ENCODE results near the gene NOS1AP. TPM values are rescaled to one million over a fixed set of nuclear protein-coding genes. Genes with fewer than 3 reads are reported as not detected.

NOS1AP gene
- total RNA-seq, 4 donors from 2014 or later, result 8.5 to 34.8 (median 14.1) TPM

DNA sequence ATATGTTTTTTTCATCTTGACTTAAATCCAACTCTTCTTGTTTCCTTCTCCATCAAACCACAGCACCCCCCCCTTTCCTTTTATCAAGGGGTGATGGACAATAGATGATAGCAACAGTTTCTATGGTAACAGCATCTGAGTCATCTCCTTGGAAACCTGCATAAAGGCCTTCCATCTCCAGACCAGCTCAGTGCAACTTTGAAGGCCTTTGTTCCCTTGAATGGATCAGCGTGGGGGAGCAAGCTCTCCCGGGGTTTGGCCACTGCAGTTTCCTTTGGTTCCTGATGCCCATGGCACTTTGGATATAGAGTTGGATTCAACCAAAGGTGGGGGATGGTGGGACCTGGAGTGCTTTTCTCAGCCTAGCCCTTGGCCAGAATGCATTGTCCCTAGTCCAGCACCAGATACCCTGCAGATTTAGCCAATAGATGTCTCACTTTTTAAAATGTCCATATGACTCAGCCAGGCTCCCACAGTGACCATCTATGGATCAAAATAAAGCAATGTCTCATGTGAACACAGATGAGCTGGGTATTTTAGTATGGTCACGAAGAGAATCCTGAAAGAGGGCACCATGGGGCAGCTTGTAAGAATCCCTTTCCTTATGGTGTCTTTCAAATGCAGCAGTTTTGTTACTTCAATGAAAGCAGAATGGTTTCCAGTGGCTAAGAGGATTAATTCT lies 179.5 kb downstream of the NOS1AP start:
- DNase-seq, result no peak
- no peak overlapping the region for H3K27ac ChIP-seq
- in situ Hi-C loops (cut with MboI; ENCODE audit: low pct_ligation_motif_present in 1 of 4, low pct_unique_long_range_greater_than_20kb in 1 of 4, low sequenced_read_pairs in 3 of 4) (no loop called here), intact Hi-C loops (cut with DNase I; ENCODE audit: low total_unique reads) (no loop called here)
- H3K4me1 ChIP-seq, result peaks cover 0 to 10% (median 7%) of the 10 kb centered on the region in 4 donors
- no peaks in the 10 kb centered on the region for H3K36me3 ChIP-seq
- no peak overlapping the region for H3K4me3 ChIP-seq
- no peaks in the 10 kb centered on the region for H3K27me3 ChIP-seq
- TF ChIP-seq POLR2AphosphoS5 (IDR thresholded peaks at IDR 0.05) (no peak), CTCF (IDR thresholded peaks at IDR 0.05) (no peak), POLR2A (IDR thresholded peaks at IDR 0.05) (no peak), EP300 (IDR thresholded peaks at IDR 0.05; ENCODE audit: low read depth) (no peak)
- no peaks in the 10 kb centered on the region for H3K9me3 ChIP-seq
- 68 to 76% methylated on average over 3 of the region's 3 CpGs for WGBS, 2 donors (ENCODE audit: low coverage in 1 of 2)

GRCh38 chr1:162250004-162250730 lies 180.7 kb downstream of the NOS1AP start:
- DNase-seq, result no peak
- intact Hi-C loops (cut with DNase I; ENCODE audit: low total_unique reads), result no loop called here
- Histone ChIP-seq H3K27ac (no peak overlapping the region), H3K4me1 (peaks cover 0 to 10% (median 7%) of the 10 kb centered on the region in 4 donors), H3K36me3 (no peaks in the 10 kb centered on the region), H3K4me3 (no peak overlapping the region), H3K9me3 (no peaks in the 10 kb centered on the region), H3K27me3 (no peaks in the 10 kb centered on the region)
- TF ChIP-seq POLR2AphosphoS5 (IDR thresholded peaks at IDR 0.05), result no peak
- TF ChIP-seq POLR2A (IDR thresholded peaks at IDR 0.05), result no peak
- no peak for TF ChIP-seq CTCF (IDR thresholded peaks at IDR 0.05)
- no peak for TF ChIP-seq EP300 (IDR thresholded peaks at IDR 0.05; ENCODE audit: low read depth)
- 72 to 73% methylated on average over 2 of the region's 2 CpGs for WGBS, 2 donors (ENCODE audit: low coverage in 1 of 2)
- in situ Hi-C loops (cut with MboI; ENCODE audit: low pct_ligation_motif_present in 1 of 4, low pct_unique_long_range_greater_than_20kb in 1 of 4, low sequenced_read_pairs in 3 of 4), result no loop called here

DNA sequence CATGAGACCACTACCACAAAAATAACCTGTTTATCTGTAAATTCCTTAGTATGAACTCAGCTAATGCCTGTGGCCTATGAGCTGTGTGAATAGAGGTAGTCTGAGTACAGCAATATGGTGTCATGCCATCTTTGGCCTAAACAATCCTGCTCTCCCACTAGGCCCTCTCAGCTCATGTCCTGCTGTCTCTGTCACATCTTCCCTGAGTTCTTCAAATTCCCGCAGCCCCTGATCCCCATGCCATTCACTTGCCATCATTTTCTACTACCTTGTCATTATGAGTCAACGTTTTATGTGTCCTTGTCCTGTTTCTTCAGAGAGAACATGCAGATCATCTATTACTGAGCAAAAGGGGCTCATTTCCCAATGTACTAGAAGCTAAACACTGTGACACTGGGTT lies 181.6 kb downstream of the NOS1AP start:
- Histone ChIP-seq H3K36me3 (no peaks in the 10 kb centered on the region), H3K9me3 (no peaks in the 10 kb centered on the region), H3K27me3 (no peaks in the 10 kb centered on the region), H3K4me3 (no peak overlapping the region), H3K27ac (no peak overlapping the region), H3K4me1 (peaks cover 0 to 10% (median 7%) of the 10 kb centered on the region in 4 donors)
- in situ Hi-C loops (cut with MboI; ENCODE audit: low pct_ligation_motif_present in 1 of 4, low pct_unique_long_range_greater_than_20kb in 1 of 4, low sequenced_read_pairs in 3 of 4), result no loop called here
- intact Hi-C loops (cut with DNase I; ENCODE audit: low total_unique reads), result no loop called here
- DNase-seq, result no peak
- WGBS, 2 donors (ENCODE audit: low coverage in 1 of 2), result 80 to 100% methylated on average over 1 to 2 of the region's 2 CpGs
- no peak for TF ChIP-seq CTCF (IDR thresholded peaks at IDR 0.05)
- TF ChIP-seq POLR2A (IDR thresholded peaks at IDR 0.05), result no peak
- no peak for TF ChIP-seq POLR2AphosphoS5 (IDR thresholded peaks at IDR 0.05)
- TF ChIP-seq EP300 (IDR thresholded peaks at IDR 0.05; ENCODE audit: low read depth), result no peak

- no peak for DNase-seq
- WGBS, 2 donors (ENCODE audit: low coverage in 1 of 2), result 80% methylated on average over 2 of the region's 2 CpGs; no CpG with 5 or more reads in 1 of the 2 donors
- H3K27ac ChIP-seq, result no peak overlapping the region
- H3K36me3 ChIP-seq, result no peaks in the 10 kb centered on the region
- no peak overlapping the region for H3K4me3 ChIP-seq
- H3K27me3 ChIP-seq, result no peaks in the 10 kb centered on the region
- in situ Hi-C loops (cut with MboI; ENCODE audit: low pct_ligation_motif_present in 1 of 4, low pct_unique_long_range_greater_than_20kb in 1 of 4, low sequenced_read_pairs in 3 of 4), result no loop called here
- intact Hi-C loops (cut with DNase I; ENCODE audit: low total_unique reads), result no loop called here
- H3K9me3 ChIP-seq, result no peaks in the 10 kb centered on the region
- TF ChIP-seq EP300 (IDR thresholded peaks at IDR 0.05; ENCODE audit: low read depth) (no peak), CTCF (IDR thresholded peaks at IDR 0.05) (no peak), POLR2A (IDR thresholded peaks at IDR 0.05) (no peak), POLR2AphosphoS5 (IDR thresholded peaks at IDR 0.05) (no peak)
- H3K4me1 ChIP-seq, result peaks cover 0 to 2% (median under 1%) of the 10 kb centered on the region in 4 donors
These were observed 182.7 kb downstream of the NOS1AP start for GRCh38 chr1:162252214-162252613.

Data from transverse colon (tissue), 4 donors.